Measurements from ENCODE around the gene RAI1. TPM values are rescaled to one million over a fixed set of nuclear protein-coding genes. Genes with fewer than 3 reads are reported as not detected.

Gene RAI1
- total and polyA plus RNA-seq, 2 of the 13 experiments (the other 11 are each of a cell fraction or from before 2014, with no cell fraction given), result 3.4 to 5.2 TPM

- TF ChIP-seq TSC22D2 (CRISPR knock-in tag; IDR thresholded peaks at IDR 0.05; ENCODE audit: borderline replicate concordance) (no peak), GATAD1 (CRISPR knock-in tag; IDR thresholded peaks at IDR 0.05) (no peak), PTBP1 (IDR thresholded peaks at IDR 0.05; ENCODE audit: low read depth, low read length, poor library complexity, severe bottlenecking) (no peak), SRSF9 (IDR thresholded peaks at IDR 0.05; ENCODE audit: borderline replicate concordance, insufficient read depth, low read depth, low read length, poor library complexity, severe bottlenecking) (no peak), ZNF18 (CRISPR knock-in tag; IDR thresholded peaks at IDR 0.05; ENCODE audit: insufficient replicate concordance) (no peak), NFYB (CRISPR knock-in tag; IDR thresholded peaks at IDR 0.05) (peak; percentile 93), GABPA (IDR thresholded peaks at IDR 0.05; ENCODE audit: low read depth, low read length) (no peak), GABPA (CRISPR knock-in tag; IDR thresholded peaks at IDR 0.05; ENCODE audit: low read depth) (peak; percentile 54; the same call in 1 of the 2 replicates), RELA (CRISPR knock-in tag; IDR thresholded peaks at IDR 0.05) (no peak), ATF5 (CRISPR knock-in tag; IDR thresholded peaks at IDR 0.05; ENCODE audit: low read depth) (no peak), GFI1 (CRISPR knock-in tag; IDR thresholded peaks at IDR 0.05; ENCODE audit: borderline replicate concordance) (no peak), STAT6 (CRISPR knock-in tag; IDR thresholded peaks at IDR 0.05; ENCODE audit: borderline replicate concordance) (no peak), GABPB1 (CRISPR knock-in tag; IDR thresholded peaks at IDR 0.05) (peak; percentile 19; the same call in 1 of the 2 replicates), MED1 (CRISPR knock-in tag; IDR thresholded peaks at IDR 0.05) (no peak), ZNF12 (CRISPR knock-in tag; IDR thresholded peaks at IDR 0.05) (no peak), ZNF513 (CRISPR knock-in tag; conservative IDR thresholded peaks at IDR 0.05) (no peak)
- TF ChIP-seq, protein P1, sequence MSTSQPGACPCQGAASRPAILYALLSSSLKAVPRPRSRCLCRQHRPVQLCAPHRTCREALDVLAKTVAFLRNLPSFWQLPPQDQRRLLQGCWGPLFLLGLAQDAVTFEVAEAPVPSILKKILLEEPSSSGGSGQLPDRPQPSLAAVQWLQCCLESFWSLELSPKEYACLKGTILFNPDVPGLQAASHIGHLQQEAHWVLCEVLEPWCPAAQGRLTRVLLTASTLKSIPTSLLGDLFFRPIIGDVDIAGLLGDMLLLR (CRISPR knock-in tag; IDR thresholded peaks at IDR 0.05), result no peak
- TF ChIP-seq, protein P2, sequence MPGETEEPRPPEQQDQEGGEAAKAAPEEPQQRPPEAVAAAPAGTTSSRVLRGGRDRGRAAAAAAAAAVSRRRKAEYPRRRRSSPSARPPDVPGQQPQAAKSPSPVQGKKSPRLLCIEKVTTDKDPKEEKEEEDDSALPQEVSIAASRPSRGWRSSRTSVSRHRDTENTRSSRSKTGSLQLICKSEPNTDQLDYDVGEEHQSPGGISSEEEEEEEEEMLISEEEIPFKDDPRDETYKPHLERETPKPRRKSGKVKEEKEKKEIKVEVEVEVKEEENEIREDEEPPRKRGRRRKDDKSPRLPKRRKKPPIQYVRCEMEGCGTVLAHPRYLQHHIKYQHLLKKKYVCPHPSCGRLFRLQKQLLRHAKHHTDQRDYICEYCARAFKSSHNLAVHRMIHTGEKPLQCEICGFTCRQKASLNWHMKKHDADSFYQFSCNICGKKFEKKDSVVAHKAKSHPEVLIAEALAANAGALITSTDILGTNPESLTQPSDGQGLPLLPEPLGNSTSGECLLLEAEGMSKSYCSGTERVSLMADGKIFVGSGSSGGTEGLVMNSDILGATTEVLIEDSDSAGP (CRISPR knock-in tag; IDR thresholded peaks at IDR 0.05; ENCODE audit: borderline replicate concordance), result no peak
- TF ChIP-seq, protein P3, sequence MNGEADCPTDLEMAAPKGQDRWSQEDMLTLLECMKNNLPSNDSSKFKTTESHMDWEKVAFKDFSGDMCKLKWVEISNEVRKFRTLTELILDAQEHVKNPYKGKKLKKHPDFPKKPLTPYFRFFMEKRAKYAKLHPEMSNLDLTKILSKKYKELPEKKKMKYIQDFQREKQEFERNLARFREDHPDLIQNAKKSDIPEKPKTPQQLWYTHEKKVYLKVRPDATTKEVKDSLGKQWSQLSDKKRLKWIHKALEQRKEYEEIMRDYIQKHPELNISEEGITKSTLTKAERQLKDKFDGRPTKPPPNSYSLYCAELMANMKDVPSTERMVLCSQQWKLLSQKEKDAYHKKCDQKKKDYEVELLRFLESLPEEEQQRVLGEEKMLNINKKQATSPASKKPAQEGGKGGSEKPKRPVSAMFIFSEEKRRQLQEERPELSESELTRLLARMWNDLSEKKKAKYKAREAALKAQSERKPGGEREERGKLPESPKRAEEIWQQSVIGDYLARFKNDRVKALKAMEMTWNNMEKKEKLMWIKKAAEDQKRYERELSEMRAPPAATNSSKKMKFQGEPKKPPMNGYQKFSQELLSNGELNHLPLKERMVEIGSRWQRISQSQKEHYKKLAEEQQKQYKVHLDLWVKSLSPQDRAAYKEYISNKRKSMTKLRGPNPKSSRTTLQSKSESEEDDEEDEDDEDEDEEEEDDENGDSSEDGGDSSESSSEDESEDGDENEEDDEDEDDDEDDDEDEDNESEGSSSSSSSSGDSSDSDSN (CRISPR knock-in tag; IDR thresholded peaks at IDR 0.05), result no peak
Observed at GRCh38 chr17:17749921-17750320, 68.7 kb downstream of the RAI1 start (continued).

All from HepG2 (cell line).